Activated naive CD8-positive, alpha-beta T cell treated with anti-CD3 and anti-CD28 coated beads, Interleukin-2, amount 10 ng/mL, durations not matched to agents 7 days and 5 days (primary cell): ENCODE results near the gene ATP6V1B1. TPM values are rescaled to one million over a fixed set of nuclear protein-coding genes. Genes with fewer than 3 reads are reported as not detected.
A peak's percentile ranks its signal among the peaks of the same experiment; 100 is the strongest.

Experiments
- ATAC-seq: fragments of 150-1000 bp; cut with Tn5 transposase; one replicate; pipeline ENCODE4 v1.10.0; 2021; ENCODE audit warnings: low read depth, moderate library complexity
- POLR2A ChIA-PET: fragments of 350-600 bp; sonication (Branson Sonifier 250); formaldehyde crosslinking; loops from one replicate; lab custom pipeline; 2021; ENCODE audit warnings: antibody characterized with exemption; lab: Charles Lee
- DNase-seq: peaks from one replicate; pipeline ENCODE4 v3.0.0; 2021
- H3K27ac Mint-ChIP-seq: one replicate; pipeline ENCODE4 v1.8.0; 2022; ENCODE audit warnings: mild to moderate bottlenecking, mixed read lengths
- H3K27me3 Mint-ChIP-seq: one replicate; pipeline ENCODE4 v1.8.0; 2022; ENCODE audit warnings: mild to moderate bottlenecking, moderate library complexity, mixed read lengths
- H3K36me3 Mint-ChIP-seq: one replicate; pipeline ENCODE4 v1.8.0; 2021; ENCODE audit warnings: mild to moderate bottlenecking, mixed read lengths
- H3K4me1 Mint-ChIP-seq: one replicate; pipeline ENCODE4 v1.8.0; 2021; ENCODE audit warnings: mixed read lengths
- H3K4me3 Mint-ChIP-seq: one replicate; pipeline ENCODE4 v1.8.0; 2022; ENCODE audit warnings: mild to moderate bottlenecking, moderate library complexity, mixed read lengths
- H3K9me3 Mint-ChIP-seq: one replicate; pipeline ENCODE4 v1.8.0; 2021; ENCODE audit warnings: mixed read lengths
- total RNA-seq, 2 experiments: library from RNA; stranded (reverse); gene quantifications; one replicate each; pipeline ENCODE4 v1.2.3, GENCODE V29; 2021

ATP6V1B1 gene
- total RNA-seq, 2 experiments from 2014 or later = not detected

- Mint-ChIP-seq H3K27ac (peak overlapping the region; percentile 60), H3K4me3 (peak overlapping the region; percentile 86), H3K36me3 (no peaks in the 10 kb centered on the region), H3K9me3 (no peaks in the 10 kb centered on the region), H3K27me3 (peaks cover 48% of the 10 kb centered on the region), H3K4me1 (peaks cover 5% of the 10 kb centered on the region)
- DNase-seq = peak; percentile 90
- POLR2A ChIA-PET = interaction anchor here (0.7 to 1.3 kb wide), 2 partner anchors 13 to 20 kb away, joined by 3 to 6 read pairs; no protein-coding TSS in a partner anchor
- peak; percentile 96 for ATAC-seq
Observed at GRCh38 chr2:70964596-70965386, 29.1 kb downstream of the ATP6V1B1 start.

- ATAC-seq = no peak
- Mint-ChIP-seq H3K27me3 (peaks cover 53% of the 10 kb centered on the region), H3K4me3 (peak overlapping the region; percentile 86), H3K27ac (no peak overlapping the region), H3K36me3 (no peaks in the 10 kb centered on the region), H3K4me1 (peaks cover 5% of the 10 kb centered on the region), H3K9me3 (no peaks in the 10 kb centered on the region)
- POLR2A ChIA-PET = interaction anchor here (0.7 to 1.3 kb wide), 2 partner anchors 12 to 19 kb away, joined by 3 to 6 read pairs; no protein-coding TSS in a partner anchor
- DNase-seq = no peak
Observed at GRCh38 chr2:70965506-70965905, 29.8 kb downstream of the ATP6V1B1 start.

- Mint-ChIP-seq H3K4me1 (peaks cover 5% of the 10 kb centered on the region), H3K36me3 (no peaks in the 10 kb centered on the region), H3K9me3 (no peaks in the 10 kb centered on the region), H3K27me3 (peaks cover 62% of the 10 kb centered on the region), H3K27ac (no peak overlapping the region), H3K4me3 (no peak overlapping the region)
- DNase-seq (no peak), ATAC-seq (no peak)
- POLR2A ChIA-PET = interaction anchor here (0.6 kb wide), 1 partner anchor 14 kb away, joined by 3 read pairs; no protein-coding TSS in a partner anchor
Observed at GRCh38 chr2:70966681-70967080, 31.0 kb downstream of the ATP6V1B1 start.

- H3K4me1 Mint-ChIP-seq = peaks cover 5% of the 10 kb centered on the region
- no peak for ATAC-seq
- POLR2A ChIA-PET = no interaction called here
Observed at GRCh38 chr2:70967189-70967588, 31.5 kb downstream of the ATP6V1B1 start.

GRCh38 chr2:70974592-70974991 is 38.9 kb downstream of the ATP6V1B1 start:
- POLR2A ChIA-PET = interaction anchor here (1.3 kb wide), 1 partner anchor 94 kb away, joined by 3 read pairs; the partner anchor contains the start of gene NAGK
- no peaks in the 10 kb centered on the region for H3K36me3 Mint-ChIP-seq
- H3K27me3 Mint-ChIP-seq = peaks cover 20% of the 10 kb centered on the region
- peaks cover 11% of the 10 kb centered on the region for H3K4me1 Mint-ChIP-seq
- no peak overlapping the region for H3K27ac Mint-ChIP-seq
- DNase-seq = no peak
- ATAC-seq = no peak
- no peaks in the 10 kb centered on the region for H3K9me3 Mint-ChIP-seq
- H3K4me3 Mint-ChIP-seq = no peak overlapping the region

More at GRCh38 chr2:70967189-70967588, 31.5 kb downstream of the ATP6V1B1 start:
- H3K27ac Mint-ChIP-seq = no peak overlapping the region
- no peak for DNase-seq
- no peak overlapping the region for H3K4me3 Mint-ChIP-seq
- H3K27me3 Mint-ChIP-seq = peaks cover 64% of the 10 kb centered on the region
- no peaks in the 10 kb centered on the region for H3K36me3 Mint-ChIP-seq
- H3K9me3 Mint-ChIP-seq = no peaks in the 10 kb centered on the region

GRCh38 chr2:70975237-70975636 is 39.5 kb downstream of the ATP6V1B1 start:
- no peak overlapping the region for H3K4me3 Mint-ChIP-seq
- no peak overlapping the region for H3K27ac Mint-ChIP-seq

GRCh38 chr2:70977605-70978205 is 42.0 kb downstream of the ATP6V1B1 start:
- Mint-ChIP-seq H3K27me3 (peaks cover 3% of the 10 kb centered on the region), H3K9me3 (no peaks in the 10 kb centered on the region), H3K36me3 (no peaks in the 10 kb centered on the region), H3K4me1 (peaks cover 11% of the 10 kb centered on the region), H3K4me3 (peak overlapping the region; percentile 85), H3K27ac (peak overlapping the region; percentile 84)
- POLR2A ChIA-PET = interaction anchor here (1.2 to 1.7 kb wide), 2 partner anchors 12 to 23 kb away, joined by 3 to 6 read pairs; no protein-coding TSS in a partner anchor
- ATAC-seq (no peak), DNase-seq (no peak)

More at GRCh38 chr2:70975237-70975636, 39.5 kb downstream of the ATP6V1B1 start:
- H3K4me1 Mint-ChIP-seq = peaks cover 11% of the 10 kb centered on the region
- no peaks in the 10 kb centered on the region for H3K36me3 Mint-ChIP-seq
- H3K9me3 Mint-ChIP-seq = no peaks in the 10 kb centered on the region
- H3K27me3 Mint-ChIP-seq = peaks cover 16% of the 10 kb centered on the region
- POLR2A ChIA-PET = interaction anchor here (1.3 kb wide), 1 partner anchor 94 kb away, joined by 3 read pairs; the partner anchor contains the start of gene NAGK
- DNase-seq (no peak), ATAC-seq (no peak)

GRCh38 chr2:70978341-70979179 is 42.9 kb downstream of the ATP6V1B1 start, which contains the start of gene ANKRD53:
TSS of gene ANKRD53 (plus strand) at chr2:70978630. CDS start at chr2:70978646, 16 bp downstream.
- peak within 1 kb of the TSS; percentile 85 for H3K4me3 Mint-ChIP-seq
- H3K9me3 Mint-ChIP-seq = no peaks in the 10 kb centered on the region
- H3K27me3 Mint-ChIP-seq = peaks cover 3% of the 10 kb centered on the region
- DNase-seq = peak; percentile 55
- H3K36me3 Mint-ChIP-seq = no peaks in the 10 kb centered on the region
- peaks cover 11% of the 10 kb centered on the region for H3K4me1 Mint-ChIP-seq
- peak within 1 kb of the TSS; percentile 84 for H3K27ac Mint-ChIP-seq
- POLR2A ChIA-PET = interaction anchor here (1.2 to 1.7 kb wide), 2 partner anchors 13 to 23 kb away, joined by 3 to 6 read pairs; no protein-coding TSS in a partner anchor
- ATAC-seq = peak; percentile 55

- Mint-ChIP-seq H3K36me3 (no peaks in the 10 kb centered on the region), H3K4me3 (peak overlapping the region; percentile 8), H3K27me3 (no peaks in the 10 kb centered on the region), H3K9me3 (no peaks in the 10 kb centered on the region), H3K4me1 (peaks cover 13% of the 10 kb centered on the region), H3K27ac (no peak overlapping the region)
- DNase-seq (no peak), ATAC-seq (no peak)
- POLR2A ChIA-PET = no interaction called here
Observed at GRCh38 chr2:70979180-70979488, 43.4 kb downstream of the ATP6V1B1 start.

GRCh38 chr2:70979626-70980025 is 43.9 kb downstream of the ATP6V1B1 start:
- Mint-ChIP-seq H3K27ac (no peak overlapping the region), H3K4me1 (peaks cover 17% of the 10 kb centered on the region), H3K36me3 (no peaks in the 10 kb centered on the region), H3K27me3 (no peaks in the 10 kb centered on the region), H3K4me3 (no peak overlapping the region), H3K9me3 (no peaks in the 10 kb centered on the region)
- POLR2A ChIA-PET = no interaction called here
- no peak for DNase-seq
- no peak for ATAC-seq

- DNase-seq (no peak), ATAC-seq (no peak)
- Mint-ChIP-seq H3K9me3 (no peaks in the 10 kb centered on the region), H3K4me1 (peaks cover 23% of the 10 kb centered on the region), H3K36me3 (peaks cover 7% of the 10 kb centered on the region), H3K27ac (no peak overlapping the region), H3K27me3 (no peaks in the 10 kb centered on the region), H3K4me3 (no peak overlapping the region)
- POLR2A ChIA-PET = interaction anchor here (1.1 kb wide), 1 partner anchor 12 kb away, joined by 4 read pairs; no protein-coding TSS in a partner anchor
Observed at GRCh38 chr2:70981421-70981820, 45.7 kb downstream of the ATP6V1B1 start.

GRCh38 chr2:70981866-70982810 is 46.4 kb downstream of the ATP6V1B1 start:
- DNase-seq (peak; percentile 20), ATAC-seq (no peak)
- H3K27ac Mint-ChIP-seq = no peak overlapping the region
- peaks cover 21% of the 10 kb centered on the region for H3K4me1 Mint-ChIP-seq
- H3K27me3 Mint-ChIP-seq = no peaks in the 10 kb centered on the region
- POLR2A ChIA-PET = interaction anchor here (1.1 kb wide), 1 partner anchor 12 kb away, joined by 4 read pairs; no protein-coding TSS in a partner anchor
- H3K4me3 Mint-ChIP-seq = no peak overlapping the region
- peaks cover 8% of the 10 kb centered on the region for H3K36me3 Mint-ChIP-seq
- no peaks in the 10 kb centered on the region for H3K9me3 Mint-ChIP-seq
